Fibroblast of skin of right biceps (primary cell): ENCODE data around the gene RFFL.
A peak's percentile ranks its signal among the peaks of the same experiment; 100 is the strongest.
"Not testable (repeated sequence)": the region's sequence is repeated elsewhere in the genome, so short reads cannot be mapped to it uniquely, and the experiment has no call there.

Experiments used
- DNase-seq: peaks from one replicate; pipeline ENCODE4 v3.0.0-alpha.2; 2013

RFFL gene

DNA sequence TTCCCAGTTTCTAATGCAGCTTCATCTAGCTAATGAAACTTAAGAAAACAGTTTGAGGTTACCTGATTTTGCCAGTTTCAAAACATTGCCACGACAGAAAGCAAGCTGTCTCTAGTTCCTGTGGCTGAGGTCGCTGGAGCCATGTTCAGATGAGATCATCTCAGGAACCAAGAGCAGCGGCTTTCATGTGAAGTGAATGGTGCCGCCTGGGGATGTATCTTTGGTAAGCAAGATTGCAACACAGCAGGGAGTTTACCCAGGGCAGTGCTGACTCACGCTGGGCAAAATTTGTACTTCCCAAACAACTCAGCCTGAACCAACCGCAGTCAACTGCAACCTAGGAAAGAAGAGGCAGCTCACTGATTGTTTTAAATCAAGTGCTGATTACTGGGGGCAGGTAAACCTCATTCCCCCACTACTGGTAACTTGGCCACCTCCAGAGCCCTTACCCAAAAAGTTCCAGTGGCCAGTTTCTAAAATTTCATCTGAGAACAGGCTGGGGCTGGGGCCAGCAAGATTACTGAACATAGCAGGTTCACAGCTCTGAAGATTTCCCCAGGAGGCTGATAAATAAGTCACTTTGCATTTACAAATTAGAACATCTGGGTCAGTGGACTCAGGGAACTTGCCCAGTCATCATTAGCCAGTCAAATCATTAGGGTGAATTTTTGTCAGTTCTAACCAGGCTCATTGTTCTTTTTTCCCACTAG lies at the start of gene RFFL:
TSS of gene RFFL (minus strand) at position 194 of the 710 bp plus-strand sequence. CDS start 37,154 bp downstream, outside the sequence.
- DNase-seq, result peak; percentile 94

- DNase-seq, result not testable (repeated sequence)
These were observed 47.3 kb upstream of the RFFL start for GRCh38 chr17:35110791-35111190.

DNA sequence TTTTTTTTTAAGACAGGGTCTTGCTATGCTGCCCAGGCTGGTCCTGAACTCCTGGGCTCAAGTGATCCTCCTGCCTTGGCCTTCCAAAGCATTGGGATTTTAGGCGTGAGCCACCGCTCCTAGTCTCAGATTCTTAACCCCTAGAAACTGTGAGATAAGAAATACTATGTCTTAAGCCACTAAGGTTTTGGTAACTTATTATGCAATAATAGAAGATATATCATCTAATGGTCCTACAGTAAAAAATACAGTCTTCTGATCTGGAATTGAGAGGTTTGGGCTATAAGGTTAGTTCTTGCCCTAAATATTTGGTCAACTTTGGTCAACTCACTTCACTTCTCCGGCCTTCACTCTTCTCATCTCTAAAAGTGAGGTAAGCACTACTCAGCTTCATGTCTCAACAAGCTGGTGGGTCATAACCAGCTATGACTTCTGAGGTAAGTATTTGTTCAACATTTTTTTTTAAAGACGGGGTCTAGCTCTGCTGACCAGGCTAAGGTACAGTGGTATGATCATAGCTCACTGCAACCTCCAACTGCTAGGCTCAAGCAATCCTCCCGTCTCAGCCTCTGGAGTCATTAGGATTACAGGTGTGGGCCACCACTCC lies 41.4 kb upstream of the RFFL start:
- no peak for DNase-seq

DNA sequence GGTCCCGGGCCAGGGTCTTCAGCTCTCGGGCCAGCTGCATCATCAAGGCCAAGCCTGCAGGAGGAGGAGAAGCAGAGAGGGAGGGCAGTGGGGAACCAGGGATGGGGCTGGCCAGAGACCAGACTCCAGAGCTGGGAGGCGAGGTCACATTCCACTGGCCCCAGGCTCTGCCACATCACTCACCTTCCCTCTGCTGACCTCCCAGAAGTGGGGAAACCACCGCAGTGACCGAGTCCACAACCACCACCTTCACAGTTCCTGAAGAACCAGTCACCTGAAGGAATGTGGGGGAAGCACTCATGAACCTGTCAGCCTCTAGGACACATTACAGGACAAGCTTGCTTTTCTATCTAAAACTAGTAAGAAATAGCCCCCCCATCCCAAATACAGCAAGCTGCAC lies 39.8 kb upstream of the RFFL start:
- DNase-seq, result no peak

- no peak for DNase-seq
These were observed 38.2 kb upstream of the RFFL start for GRCh38 chr17:35101725-35102124.

- DNase-seq, result no peak
These were observed 37.5 kb upstream of the RFFL start for GRCh38 chr17:35101036-35101435.

GRCh38 chr17:35099908-35100307 lies 36.4 kb upstream of the RFFL start:
- no peak for DNase-seq

GRCh38 chr17:35097776-35098175 lies 34.3 kb upstream of the RFFL start:
- DNase-seq, result no peak

DNA sequence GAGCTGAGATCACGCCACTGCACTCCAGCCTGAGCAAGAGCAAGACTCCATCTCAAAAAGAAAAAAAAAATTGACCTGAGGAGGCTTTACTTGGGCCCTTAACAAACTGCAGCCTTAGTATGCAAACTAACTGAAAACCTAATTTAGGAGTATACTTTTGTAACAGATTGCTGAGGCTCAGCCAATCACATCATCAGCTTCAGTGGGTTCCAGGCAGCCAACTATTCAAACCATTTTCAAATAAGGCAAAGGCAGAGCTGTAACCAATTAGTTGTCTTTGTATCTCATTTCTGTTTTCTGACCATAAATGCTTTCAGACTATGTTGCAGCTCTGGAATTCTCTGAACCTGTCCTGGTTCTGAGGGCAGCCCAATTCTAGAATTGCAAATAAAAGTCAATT lies 32.2 kb upstream of the RFFL start:
- DNase-seq, result no peak

DNA sequence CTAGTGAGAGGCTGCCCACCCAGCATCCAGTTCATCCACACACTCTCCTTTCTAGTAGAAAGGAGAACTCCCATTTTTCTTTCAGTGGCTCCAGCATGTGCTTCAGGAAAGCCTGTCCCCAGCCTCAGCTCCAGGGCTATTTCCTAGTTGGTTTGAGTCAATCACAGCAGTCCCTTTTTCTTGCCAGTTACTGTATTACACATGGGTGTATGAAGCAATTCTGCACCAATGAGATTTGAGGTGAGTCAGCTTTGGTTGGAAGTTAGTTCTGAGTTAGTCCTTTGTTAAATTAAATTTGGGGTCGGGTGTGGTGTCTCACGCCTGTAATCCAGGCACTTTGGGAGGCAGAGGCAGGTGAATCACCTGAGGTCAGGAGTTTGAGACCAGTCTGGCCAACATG lies 31.4 kb upstream of the RFFL start:
- peak; percentile 82 for DNase-seq

- not testable (repeated sequence) for DNase-seq
These were observed 27.2 kb upstream of the RFFL start for GRCh38 chr17:35090707-35091106.

GRCh38 chr17:35089586-35090296 lies 26.2 kb upstream of the RFFL start:
- DNase-seq, result peak; percentile 52

DNA sequence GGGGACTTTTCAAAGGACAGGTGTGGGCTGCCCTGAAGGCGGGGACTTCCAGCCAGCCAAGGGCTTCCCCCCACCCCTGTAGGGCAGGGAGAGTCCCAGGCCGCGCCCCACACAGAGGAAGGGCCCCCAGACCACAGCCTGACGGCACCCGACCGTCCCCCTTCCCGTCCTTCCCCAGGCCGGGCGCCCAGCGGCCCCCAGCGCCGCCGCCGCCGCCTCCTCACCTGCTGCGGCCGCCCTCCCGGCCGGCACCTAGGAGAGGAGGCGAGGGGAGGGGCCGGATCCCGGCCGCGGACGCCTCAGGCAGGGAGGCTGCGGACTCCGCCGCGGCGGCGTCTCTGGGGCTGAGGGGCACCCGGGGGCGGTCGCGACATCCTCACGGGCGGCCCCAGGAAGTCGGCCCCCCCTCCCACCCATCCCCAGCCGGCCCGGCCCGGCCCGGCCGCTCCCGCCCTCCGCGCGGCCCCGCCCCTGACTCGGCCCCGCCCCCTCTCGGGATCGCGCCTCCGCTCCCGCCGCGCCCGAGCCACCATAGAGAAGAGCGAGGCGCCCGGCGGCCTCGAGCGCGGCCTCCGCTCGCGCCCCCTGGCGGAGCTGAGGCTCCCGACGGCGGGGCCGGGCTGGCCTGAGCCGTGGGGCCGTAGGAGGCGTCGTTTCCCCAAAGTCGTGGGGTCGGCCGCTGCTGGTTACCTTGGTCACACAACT lies 25.5 kb upstream of the RFFL start:
- DNase-seq, result peak; percentile 83

- peak; percentile 13 for DNase-seq
These were observed 24.9 kb upstream of the RFFL start for GRCh38 chr17:35088356-35088880.

- DNase-seq, result peak; percentile 3
These were observed 24.3 kb upstream of the RFFL start for GRCh38 chr17:35087731-35088355.

DNA sequence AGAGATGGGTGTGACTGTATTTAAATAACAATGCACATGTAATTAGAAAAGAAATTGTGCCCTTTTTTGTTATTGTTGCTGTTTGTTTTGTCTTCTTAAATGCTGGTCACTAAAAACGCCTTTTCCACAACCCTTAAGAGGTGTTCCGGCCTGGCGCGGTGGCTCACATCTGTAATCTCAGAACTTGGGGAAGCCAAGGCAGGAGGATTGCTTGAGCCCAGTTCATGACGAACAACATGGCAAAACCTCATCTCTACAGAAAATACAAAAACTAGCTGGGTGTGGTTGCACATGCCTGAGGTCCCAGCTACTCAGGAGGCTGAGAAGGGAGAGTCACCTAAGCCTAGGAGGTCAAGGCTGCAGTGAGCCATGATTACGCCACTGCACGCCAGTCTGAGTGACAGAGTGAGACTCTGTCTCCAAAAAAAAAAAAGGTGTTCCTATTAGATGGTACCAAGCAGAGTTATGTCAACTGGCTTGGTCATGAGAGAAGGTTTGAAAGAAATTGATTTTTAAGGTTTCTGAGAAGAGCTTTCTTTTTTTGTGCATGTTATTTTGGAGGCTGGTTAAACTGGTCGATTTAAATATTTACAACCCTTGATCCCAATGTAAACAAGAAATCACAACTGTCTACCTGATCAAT lies 23.5 kb upstream of the RFFL start:
- no peak for DNase-seq

DNA sequence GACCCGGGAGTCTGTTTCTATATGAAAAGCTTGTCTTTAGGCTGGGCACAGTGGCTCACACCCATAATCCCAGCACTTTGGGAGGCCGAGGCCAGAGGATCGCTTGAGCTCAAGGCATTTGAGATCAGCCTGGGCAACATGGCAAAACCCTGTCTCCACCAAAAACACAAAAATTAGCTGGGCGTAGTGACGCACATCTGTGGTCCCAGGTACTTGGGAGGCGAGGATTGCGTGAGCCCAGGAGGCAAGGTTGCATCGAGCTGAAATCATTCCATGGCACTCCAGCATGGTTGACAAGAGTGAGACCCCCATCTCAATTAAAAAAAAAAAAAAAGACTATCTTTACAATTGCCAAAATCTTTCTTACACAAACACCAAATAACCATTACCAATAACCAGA lies 22.7 kb upstream of the RFFL start:
- no peak for DNase-seq

DNA sequence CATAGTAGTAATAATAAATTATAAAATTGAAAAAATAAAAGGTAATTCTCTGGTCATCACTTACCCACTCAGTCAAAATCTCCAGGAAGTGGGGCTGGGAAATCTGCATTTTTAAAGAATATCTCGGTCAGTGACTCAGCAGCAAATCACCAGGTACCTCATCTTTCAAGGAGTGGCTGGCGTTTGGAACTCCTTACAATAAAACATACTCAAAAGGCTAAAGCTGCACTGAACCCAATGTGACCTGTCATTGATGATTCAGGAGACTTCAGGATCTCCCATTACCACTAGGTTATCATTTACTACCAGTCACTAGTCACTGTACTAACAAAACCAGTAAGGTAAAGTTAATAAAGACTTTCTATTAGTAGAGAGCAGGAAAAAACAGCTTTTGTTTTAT lies 21.5 kb upstream of the RFFL start:
- DNase-seq, result peak; percentile 72

- no peak for DNase-seq
These were observed 19.6 kb upstream of the RFFL start for GRCh38 chr17:35083071-35083470.

DNA sequence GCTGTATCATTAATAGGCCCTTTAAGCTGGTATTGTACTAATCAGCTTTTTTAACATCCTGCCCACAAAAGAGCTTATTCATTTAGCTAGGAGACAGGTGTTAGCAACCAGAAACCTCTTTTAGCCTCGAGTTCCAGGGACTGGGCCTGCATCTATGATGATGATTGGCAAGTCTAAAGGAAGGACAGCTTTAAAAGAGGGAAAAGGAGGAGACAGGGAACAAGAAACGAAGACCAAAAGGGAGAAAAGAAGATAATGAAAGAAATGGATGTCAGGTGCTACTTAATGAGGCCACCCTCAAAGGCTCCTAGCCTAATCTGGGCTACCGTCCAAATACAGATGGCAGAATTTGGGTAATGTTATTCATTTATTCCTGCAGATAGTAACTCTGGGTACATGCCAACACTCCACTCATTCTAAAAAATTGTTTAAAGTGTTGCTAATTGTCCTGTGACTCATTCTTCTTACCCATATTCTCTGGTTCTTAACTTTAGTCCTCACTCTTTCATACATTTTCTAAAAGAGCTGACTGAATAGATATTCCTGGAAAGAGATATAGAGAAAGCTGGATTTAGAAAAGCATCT lies 18.7 kb upstream of the RFFL start:
- DNase-seq, result peak; percentile 93

DNA sequence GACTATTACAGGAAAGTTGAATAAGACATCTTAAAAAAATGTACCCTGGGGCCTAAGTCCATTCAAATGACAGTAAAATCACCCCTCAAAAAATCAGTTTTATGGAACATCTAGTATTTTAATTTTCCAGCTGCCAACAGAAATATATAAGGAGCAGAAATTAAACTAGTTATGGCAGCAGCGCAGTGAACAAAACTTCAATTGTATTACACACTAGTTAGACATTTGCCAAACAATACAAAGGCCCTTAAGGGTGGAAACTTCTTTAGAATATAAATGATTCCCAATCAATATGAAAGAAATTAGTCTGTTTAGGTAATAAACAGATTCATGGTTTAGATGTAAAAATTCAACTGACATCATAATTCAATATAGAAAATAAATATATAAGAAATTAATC lies 18.1 kb upstream of the RFFL start:
- no peak for DNase-seq

DNA sequence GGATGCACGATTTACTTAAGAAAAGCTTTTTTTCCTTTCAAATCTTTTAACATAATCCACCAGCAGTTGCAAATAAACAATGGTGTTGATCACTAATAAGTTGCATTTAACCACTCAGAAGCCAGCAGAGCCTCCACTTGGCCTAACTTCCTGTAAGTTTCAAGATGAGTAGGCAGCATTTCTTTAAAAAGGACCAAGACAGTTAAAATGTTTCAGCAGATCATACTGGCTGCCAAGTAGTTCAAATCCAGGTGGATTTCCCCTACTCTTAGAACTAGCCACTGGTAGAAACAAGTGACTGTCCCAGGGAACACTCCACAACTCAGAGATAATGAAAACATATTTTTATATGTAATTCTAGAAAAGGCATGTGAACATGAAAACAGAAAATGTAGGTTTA lies 17.0 kb upstream of the RFFL start:
- DNase-seq, result no peak
